Sigmoid colon (tissue), 7 donors: ENCODE data around the gene ATPAF1. TPM values are rescaled to one million over a fixed set of nuclear protein-coding genes. Genes with fewer than 3 reads are reported as not detected.
A peak's percentile ranks its signal among the peaks of the same experiment; 100 is the strongest.

ENCODE experiments used
- DNase-seq: peaks from one replicate; pipeline ENCODE4 v3.0.0-alpha.2; 2019
- H3K27ac ChIP-seq, 4 donors: fragments of 200-600 bp; sonication (generic); one replicate each; pipeline ENCODE4 v1.5.1; 2016 to 2019; ENCODE audit warnings: mild to moderate bottlenecking in 1 of 4
- H3K27me3 ChIP-seq, 3 donors: fragments of 200-600 bp; sonication (generic); one replicate each; pipeline ENCODE4 v1.5.1; 2019; ENCODE audit warnings: mild to moderate bottlenecking in 1 of 3
- H3K36me3 ChIP-seq, 4 donors: fragments of 200-600 bp; sonication (generic); one replicate each; pipeline ENCODE4 v1.5.1; 2016 to 2019
- H3K4me1 ChIP-seq, 4 donors: fragments of 200-600 bp; sonication (generic); one replicate each; pipeline ENCODE4 v1.5.1; 2017 to 2019
- H3K4me3 ChIP-seq, 4 donors: fragments of 200-600 bp; sonication (generic); one replicate each; pipeline ENCODE4 v1.5.1; 2017 to 2019; ENCODE audit warnings: mild to moderate bottlenecking in 2 of 4, moderate library complexity in 1 of 4
- H3K9me3 ChIP-seq, 4 donors: fragments of 200-600 bp in 3 of 4; sonication (generic) in 3 of 4; one replicate each; pipeline versions ENCODE4 v1.5.1 to v1.6.1; 2013 to 2019
- CTCF ChIP-seq, 4 experiments: fragments of 450-650 bp in 3 of 4; fragments of 200-600 bp in 1 of 4; IDR thresholded peaks; one replicate each; pipeline ENCODE4 v1.5.1; 2016 to 2019; ENCODE audit warnings: antibody characterized with exemption in 4 of 4, mild to moderate bottlenecking in 3 of 4, moderate library complexity in 2 of 4
- EP300 ChIP-seq, 4 donors: sonication (generic); formaldehyde crosslinking; IDR thresholded peaks; one replicate each; pipeline ENCODE4 v1.6.1; 2017; ENCODE audit warnings: antibody characterized with exemption in 4 of 4
- POLR2A ChIP-seq, 2 donors: fragments of 450-650 bp; IDR thresholded peaks; one replicate each; pipeline ENCODE4 v1.6.1; 2016; ENCODE audit warnings: antibody characterized with exemption in 2 of 2, mild to moderate bottlenecking in 2 of 2, moderate library complexity in 2 of 2
- POLR2AphosphoS5 ChIP-seq, 4 donors: sonication (generic); formaldehyde crosslinking; IDR thresholded peaks; one replicate each; pipeline ENCODE4 v1.6.1; 2017; ENCODE audit warnings: antibody characterized with exemption in 4 of 4
- WGBS, 2 donors: extraction: QIAGEN DNeasy Blood & Tissue Kit; methylation state at CpG; one replicate each; pipeline ENCODE4 v1.1.7; 2013; 5-methylcytosine and 5-hydroxymethylcytosine counted together
- intact Hi-C: fragments of 100-400 bp; cut with DNase I; formaldehyde crosslinking; loops from one replicate; pipeline ENCODE4 v1.15.1; 2023
- polyA plus RNA-seq, 3 donors: library from polyadenylated mRNA; stranded (reverse); fragments of 200-250 nt; gene quantifications; one replicate each; pipeline ENCODE4 v1.2.3, GENCODE V29; 2013
- total RNA-seq, 4 donors: library from RNA; depleted of rRNA; stranded (reverse); fragments of >200 nt; gene quantifications; one replicate each; pipeline ENCODE4 v1.1.0, GENCODE V29; 2016
- donor health status: healthy with polysubstance abuse.
- donor health status: Bipolar disorder and iron deficiency.
- donor health status: healthy.

The ATPAF1 gene
- total and polyA plus RNA-seq, 7 donors, result 35.2 to 82.8 (median 61.0) TPM

DNA sequence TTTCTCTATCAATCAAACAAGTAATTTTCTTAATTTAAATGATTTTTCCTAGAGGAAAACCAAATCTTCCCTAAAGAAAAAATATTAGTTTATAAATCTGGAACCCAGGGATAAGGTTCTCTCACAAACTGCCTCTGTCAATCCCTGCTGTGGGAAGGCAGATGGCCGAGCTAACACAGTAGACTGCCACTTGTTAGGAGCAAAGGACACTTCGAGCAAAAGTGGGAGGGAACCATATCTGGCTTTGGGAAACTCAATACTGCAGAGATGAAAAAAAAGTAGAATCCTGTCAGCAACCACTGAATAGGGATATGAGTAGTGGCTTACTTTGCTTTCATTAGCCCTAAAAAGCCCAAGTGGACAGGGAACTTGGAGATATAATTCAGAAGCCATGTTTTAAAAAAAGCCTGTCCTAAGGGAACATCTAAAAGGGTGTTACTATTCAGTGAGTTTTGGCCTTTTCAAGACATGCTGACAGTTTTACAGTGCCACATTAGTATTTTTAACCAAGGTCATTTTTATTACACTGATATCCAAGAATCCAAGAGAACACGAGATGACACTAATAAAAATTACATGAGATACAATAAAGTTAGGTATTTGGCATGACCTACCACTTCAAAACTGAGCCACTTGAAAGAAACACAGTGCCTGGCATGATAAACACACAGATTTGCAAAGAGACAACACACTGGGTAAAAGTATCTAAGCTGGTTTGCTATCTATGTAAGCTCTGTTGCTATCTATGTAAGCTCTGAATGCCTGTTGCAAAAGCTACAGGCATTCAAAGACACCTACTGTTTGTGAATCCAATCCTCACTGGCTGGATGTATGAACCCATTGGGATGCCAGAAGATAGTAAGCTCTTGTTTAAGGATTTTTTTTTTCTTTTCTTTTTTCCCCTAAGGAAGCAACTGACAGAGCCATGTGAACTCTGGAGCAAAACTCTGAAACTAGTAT, 24.9 kb upstream of the ATPAF1 start:
- Histone ChIP-seq H3K9me3 (no peaks in the 10 kb centered on the region), H3K27ac (peak overlapping the region in 3 of 4 donors; percentile 15 to 56 (median 35)), H3K27me3 (no peaks in the 10 kb centered on the region), H3K4me1 (peaks cover 0 to 31% (median 26%) of the 10 kb centered on the region in 4 donors), H3K4me3 (no peak overlapping the region), H3K36me3 (peaks cover 0 to 56% (median 30%) of the 10 kb centered on the region in 4 donors)
- no peak for TF ChIP-seq POLR2A (IDR thresholded peaks at IDR 0.05)
- peak in 1 of 4 donors; percentile 39 for TF ChIP-seq POLR2AphosphoS5 (IDR thresholded peaks at IDR 0.05)
- intact Hi-C loops, result no loop called here
- no peak for DNase-seq
- 25 to 51% methylated on average over 3 of the region's 3 CpGs for WGBS, 2 donors

DNA sequence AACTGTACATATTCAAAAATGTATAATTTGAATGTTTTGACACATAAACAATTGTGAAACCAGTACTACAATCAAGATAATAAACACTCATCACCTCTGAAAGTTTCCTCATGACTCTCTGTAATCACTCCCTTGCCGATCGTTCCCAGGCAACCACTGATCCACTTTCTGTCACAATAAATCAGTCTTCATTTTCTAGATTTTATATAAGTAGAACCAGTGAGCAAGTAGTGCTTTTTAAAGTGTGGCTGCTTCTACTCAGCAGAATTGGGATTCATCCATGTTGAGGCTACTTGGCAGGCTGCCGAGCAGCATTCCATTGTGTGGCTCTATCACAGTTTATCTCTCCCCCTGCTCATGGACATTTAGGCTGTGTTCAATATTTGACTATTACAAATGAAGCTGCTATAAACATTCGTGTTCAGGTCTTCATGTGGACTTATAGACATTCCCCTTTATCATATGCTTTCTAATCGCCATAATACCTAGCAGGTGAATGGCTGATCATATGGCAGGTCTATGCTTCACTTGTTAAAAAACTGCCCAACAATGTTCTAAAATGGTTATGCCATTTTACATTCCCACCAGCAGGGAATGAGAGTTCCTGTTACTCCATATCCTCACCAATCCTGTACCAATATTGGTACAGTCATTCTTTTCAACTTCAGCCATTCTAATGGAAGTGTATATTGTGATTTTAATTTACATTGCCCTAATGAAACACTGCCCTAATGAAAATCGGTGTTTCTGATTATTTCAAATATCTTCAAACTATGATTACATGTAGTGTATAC, 24.0 kb upstream of the ATPAF1 start:
- intact Hi-C loops, result no loop called here
- Histone ChIP-seq H3K4me1 (peaks cover 0 to 39% (median 32%) of the 10 kb centered on the region in 4 donors), H3K9me3 (no peaks in the 10 kb centered on the region), H3K27me3 (no peaks in the 10 kb centered on the region), H3K27ac (peak overlapping the region in 2 of 4 donors; percentile 35 to 56), H3K4me3 (no peak overlapping the region), H3K36me3 (peaks cover 0 to 59% (median 32%) of the 10 kb centered on the region in 4 donors)
- no peak for TF ChIP-seq EP300 (IDR thresholded peaks at IDR 0.05)
- TF ChIP-seq CTCF (IDR thresholded peaks at IDR 0.05), result peak in 1 of 4 experiments; percentile 25
- TF ChIP-seq POLR2AphosphoS5 (IDR thresholded peaks at IDR 0.05), result no peak
- TF ChIP-seq POLR2A (IDR thresholded peaks at IDR 0.05), result no peak
- no peak for DNase-seq
- WGBS, 2 donors, result 45 to 77% methylated on average over 6 of the region's 6 CpGs

GRCh38 chr1:46690931-46691421, 22.8 kb upstream of the ATPAF1 start:
- no peak overlapping the region for H3K27ac ChIP-seq
- intact Hi-C loops, result no loop called here

DNA sequence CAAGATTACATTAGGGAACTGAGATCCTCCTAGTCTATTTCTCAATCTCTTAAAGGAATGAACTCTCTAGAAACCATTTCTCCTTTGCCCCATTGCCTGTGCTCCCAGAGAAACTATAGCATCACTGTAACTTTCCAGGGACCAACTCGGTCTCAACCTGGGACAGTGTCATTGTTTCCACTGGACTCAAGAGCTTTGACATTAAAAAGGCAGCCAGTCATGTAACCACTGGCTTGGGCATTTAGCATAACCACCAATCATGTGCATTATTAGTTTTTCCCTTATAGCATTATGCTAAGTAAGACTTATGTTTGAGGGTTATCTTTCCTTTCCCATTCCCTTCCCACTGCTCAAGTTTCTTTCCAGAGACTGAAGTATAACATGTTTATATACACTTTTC, 21.7 kb upstream of the ATPAF1 start:
- WGBS, 2 donors, result 79 to 89% methylated on average over 1 of the region's 1 CpG
- H3K4me3 ChIP-seq, result no peak overlapping the region
- peaks cover 0 to 50% (median 37%) of the 10 kb centered on the region in 4 donors for H3K4me1 ChIP-seq
- intact Hi-C loops, result no loop called here
- TF ChIP-seq POLR2A (IDR thresholded peaks at IDR 0.05) (no peak), POLR2AphosphoS5 (IDR thresholded peaks at IDR 0.05) (no peak), EP300 (IDR thresholded peaks at IDR 0.05) (no peak), CTCF (IDR thresholded peaks at IDR 0.05) (no peak)
- H3K36me3 ChIP-seq, result peaks cover 0 to 58% (median 20%) of the 10 kb centered on the region in 4 donors
- DNase-seq, result no peak
- H3K27me3 ChIP-seq, result no peaks in the 10 kb centered on the region
- H3K27ac ChIP-seq, result no peak overlapping the region
- H3K9me3 ChIP-seq, result no peaks in the 10 kb centered on the region

More at GRCh38 chr1:46690931-46691421, 22.8 kb upstream of the ATPAF1 start:
- no peaks in the 10 kb centered on the region for H3K27me3 ChIP-seq
- H3K9me3 ChIP-seq, result no peaks in the 10 kb centered on the region
- peaks cover 0 to 50% (median 37%) of the 10 kb centered on the region in 4 donors for H3K4me1 ChIP-seq
- TF ChIP-seq EP300 (IDR thresholded peaks at IDR 0.05) (no peak), POLR2A (IDR thresholded peaks at IDR 0.05) (no peak), POLR2AphosphoS5 (IDR thresholded peaks at IDR 0.05) (no peak), CTCF (IDR thresholded peaks at IDR 0.05) (no peak)
- 90 to 94% methylated on average over 2 of the region's 2 CpGs for WGBS, 2 donors
- DNase-seq, result no peak
- H3K4me3 ChIP-seq, result no peak overlapping the region
- H3K36me3 ChIP-seq, result peaks cover 0 to 57% (median 28%) of the 10 kb centered on the region in 4 donors
